Measurements from ENCODE around the gene FBLN7.

Gene FBLN7

GRCh38 chr2:112195950-112196349, 57.8 kb downstream of the FBLN7 start (continued):
- TF ChIP-seq ZSCAN18 (tag by site-specific recombination; IDR thresholded peaks at IDR 0.05), result no peak

- Histone ChIP-seq H3K9me3 (ENCODE audit: control insufficient read depth, insufficient read depth, low read depth, low read length) (no peaks in the 10 kb centered on the region), H3K4me3 (ENCODE audit: low read depth, low read length) (no peak overlapping the region), H3K27ac (ENCODE audit: extremely low read depth, low read depth, low read length) (no peak overlapping the region), H3K36me3 (ENCODE audit: control insufficient read depth in 2 of 2, insufficient read depth in 1 of 2, low read length in 2 of 2) (no peaks in the 10 kb centered on the region), H3K4me1 (ENCODE audit: control insufficient read depth, insufficient read depth, low read length) (no peaks in the 10 kb centered on the region)
- CTCF ChIA-PET, result no interaction called here
- TF ChIP-seq TCF7L2 (IDR thresholded peaks at IDR 0.05; ENCODE audit: borderline replicate concordance, low read depth, low read length) (no peak), ZBTB44 (tag by site-specific recombination; IDR thresholded peaks at IDR 0.05) (no peak), ZNF658 (tag by site-specific recombination; IDR thresholded peaks at IDR 0.05) (no peak), ZNF544 (tag by site-specific recombination; IDR thresholded peaks at IDR 0.05) (no peak), ZNF501 (tag by site-specific recombination; IDR thresholded peaks at IDR 0.05) (no peak), ZFP69B (tag by site-specific recombination; IDR thresholded peaks at IDR 0.05) (no peak), ZNF529 (tag by site-specific recombination; IDR thresholded peaks at IDR 0.05; ENCODE audit: insufficient replicate concordance) (no peak), ZNF23 (tag by site-specific recombination; IDR thresholded peaks at IDR 0.05; ENCODE audit: borderline replicate concordance) (no peak)
- POLR2A ChIA-PET, result no interaction called here
Measured at GRCh38 chr2:112197868-112198267, 59.7 kb downstream of the FBLN7 start.

- Histone ChIP-seq H3K36me3 (ENCODE audit: control insufficient read depth in 2 of 2, insufficient read depth in 1 of 2, low read length in 2 of 2) (no peaks in the 10 kb centered on the region), H3K9me3 (ENCODE audit: control insufficient read depth, insufficient read depth, low read depth, low read length) (no peaks in the 10 kb centered on the region), H3K4me1 (ENCODE audit: control insufficient read depth, insufficient read depth, low read length) (no peaks in the 10 kb centered on the region), H3K4me3 (ENCODE audit: low read depth, low read length) (no peak overlapping the region), H3K27ac (ENCODE audit: extremely low read depth, low read depth, low read length) (no peak overlapping the region)
- CTCF ChIA-PET, result no interaction called here
- POLR2A ChIA-PET, result no interaction called here
- TF ChIP-seq ZNF114 (tag by site-specific recombination; IDR thresholded peaks at IDR 0.05) (no peak), ZNF830 (tag by site-specific recombination; IDR thresholded peaks at IDR 0.05; ENCODE audit: low read depth) (no peak), ZNF26 (tag by site-specific recombination; IDR thresholded peaks at IDR 0.05) (no peak)
Measured at GRCh38 chr2:112198780-112199179, 60.6 kb downstream of the FBLN7 start.

GRCh38 chr2:112199188-112199587, 61.0 kb downstream of the FBLN7 start:
- ChIA-PET POLR2A (no interaction called here), CTCF (no interaction called here)
- no peak overlapping the region for H3K4me3 ChIP-seq (ENCODE audit: low read depth, low read length)
- H3K9me3 ChIP-seq (ENCODE audit: control insufficient read depth, insufficient read depth, low read depth, low read length), result no peaks in the 10 kb centered on the region
- no peak for TF ChIP-seq ZNF350 (tag by site-specific recombination; IDR thresholded peaks at IDR 0.05)
- TF ChIP-seq ZNF132 (tag by site-specific recombination; IDR thresholded peaks at IDR 0.05; ENCODE audit: borderline replicate concordance), result no peak
- no peak for TF ChIP-seq ZNF10 (tag by site-specific recombination; IDR thresholded peaks at IDR 0.05)
- TF ChIP-seq ZNF571 (tag by site-specific recombination; IDR thresholded peaks at IDR 0.05), result no peak
- no peak for TF ChIP-seq ZNF174 (tag by site-specific recombination; IDR thresholded peaks at IDR 0.05)
- no peak for TF ChIP-seq ZNF785 (tag by site-specific recombination; IDR thresholded peaks at IDR 0.05)
- TF ChIP-seq ZNF561 (tag by site-specific recombination; IDR thresholded peaks at IDR 0.05; ENCODE audit: borderline replicate concordance), result no peak
- no peak for TF ChIP-seq ZFP69B (tag by site-specific recombination; IDR thresholded peaks at IDR 0.05)
- TF ChIP-seq GLIS2 (tag by site-specific recombination; IDR thresholded peaks at IDR 0.05), result no peak
- no peaks in the 10 kb centered on the region for H3K4me1 ChIP-seq (ENCODE audit: control insufficient read depth, insufficient read depth, low read length)
- no peaks in the 10 kb centered on the region for H3K36me3 ChIP-seq (ENCODE audit: control insufficient read depth in 2 of 2, insufficient read depth in 1 of 2, low read length in 2 of 2)
- no peak overlapping the region for H3K27ac ChIP-seq (ENCODE audit: extremely low read depth, low read depth, low read length)

Data from HEK293 (cell line).